SU-DHL-6 (cell line): ENCODE data around the gene CPPED1.

ENCODE experiments used
- CTCF ChIP-seq: fragments of 200-600 bp; sonication (generic); IDR thresholded peaks from one replicate; pipeline ENCODE4 v1.5.1; 2017; ENCODE audit warnings: antibody characterized with exemption, mild to moderate bottlenecking, low read length, moderate library complexity; ENCODE audit not compliant: insufficient read depth, poor library complexity, severe bottlenecking
- EZH2phosphoT487 ChIP-seq: fragments of 200-600 bp; sonication (generic), shearing (Covaris generic); conservative IDR thresholded peaks from 2 replicates; pipeline ENCODE4 v1.6.1; 2018; ENCODE audit warnings: mild to moderate bottlenecking, antibody characterized with exemption, low read length, moderate library complexity, mixed read lengths

GRCh38 chr16:12778726-12779125, 25.0 kb downstream of the CPPED1 start:
- TF ChIP-seq EZH2phosphoT487 (no peak), CTCF (no peak)
